K562 (cell line): Measurements from ENCODE around the gene LITAF. TPM values are rescaled to one million over a fixed set of nuclear protein-coding genes. Genes with fewer than 3 reads are reported as not detected.

Experiments used
- ARID4B ChIP-seq: sonication (generic); formaldehyde crosslinking; IDR thresholded peaks from 2 replicates; pipeline ENCODE4 v1.8.0; 2022; ENCODE audit warnings: mild to moderate bottlenecking, missing genetic modification reagents
- DDX20 ChIP-seq: fragments of 450-650 bp; IDR thresholded peaks from 2 replicates; pipeline ENCODE4 v1.6.1; 2016; ENCODE audit warnings: missing genetic modification characterization, low read depth, mild to moderate bottlenecking, missing compliant biosample characterization, moderate library complexity
- E2F6 ChIP-seq, 2 experiments: IDR thresholded peaks; 2 replicates each; pipeline ENCODE4 v1.6.1; 2011; ENCODE audit warnings: borderline replicate concordance in 1 of 2, control low read depth in 1 of 2, low read depth in 1 of 2, low read length in 1 of 2, mild to moderate bottlenecking in 1 of 2, mixed read lengths in 1 of 2, moderate library complexity in 1 of 2; ENCODE audit not compliant: insufficient read depth in 1 of 2, insufficient read length in 1 of 2, poor library complexity in 1 of 2, severe bottlenecking in 1 of 2; ENCODE audit errors: extremely low read depth in 1 of 2
- GTF2E2 ChIP-seq: fragments of 200-800 bp; sonication (Bioruptor generic); IDR thresholded peaks from 2 replicates; pipeline ENCODE4 v1.6.1; 2016; ENCODE audit warnings: missing genetic modification characterization, missing compliant biosample characterization
- IRF2 ChIP-seq: sonication (generic); formaldehyde crosslinking; IDR thresholded peaks from 2 replicates; pipeline ENCODE4 v1.8.1; 2022; ENCODE audit warnings: mild to moderate bottlenecking, missing genetic modification reagents
- MTA1 ChIP-seq: fragments of 450-650 bp; IDR thresholded peaks from 2 replicates; pipeline ENCODE4 v1.6.1; 2017; ENCODE audit warnings: borderline replicate concordance
- MYC ChIP-seq, 2 experiments: fragments of 250-450 bp in 1 of 2; sonication (Bioruptor Pico) in 1 of 2; IDR thresholded peaks; 2 replicates each; pipeline versions ENCODE4 v1.5.1 to v1.6.1; 2012 to 2021; ENCODE audit warnings: low read depth in 2 of 2, borderline replicate concordance in 1 of 2, improper control_type of control experiment in 1 of 2, low read length in 1 of 2, mild to moderate bottlenecking in 1 of 2, moderate library complexity in 1 of 2
- PATZ1 ChIP-seq: fragments of 250-450 bp; sonication (Bioruptor Pico); IDR thresholded peaks from 2 replicates; pipeline ENCODE4 v1.5.0; 2020; ENCODE audit warnings: mild to moderate bottlenecking, borderline replicate concordance
- PHF8 ChIP-seq: fragments of 200-600 bp; sonication (generic); IDR thresholded peaks from 2 replicates; pipeline ENCODE4 v1.6.1; 2012; ENCODE audit warnings: mixed run types, mild to moderate bottlenecking, inconsistent platforms, low read length, moderate library complexity, borderline replicate concordance
- SMARCC2 ChIP-seq: fragments of 450-650 bp; IDR thresholded peaks from 2 replicates; pipeline ENCODE4 v1.6.1; 2017; ENCODE audit warnings: antibody characterized with exemption, moderate library complexity, mild to moderate bottlenecking, low read depth
- TCF7 ChIP-seq: sonication (generic); IDR thresholded peaks from 2 replicates; pipeline ENCODE4 v1.6.1; 2016; ENCODE audit warnings: antibody characterized with exemption, borderline replicate concordance
- TSC22D4 ChIP-seq: fragments of 450-650 bp; IDR thresholded peaks from 2 replicates; pipeline ENCODE4 v1.6.1; 2016; ENCODE audit warnings: missing genetic modification characterization, missing biosample characterization, control low read depth
- ZBTB12 ChIP-seq: fragments of 250-450 bp; sonication (Bioruptor Pico); IDR thresholded peaks from 2 replicates; pipeline ENCODE4 v1.4.0; 2020
- ZNF589 ChIP-seq: fragments of 200-800 bp; sonication (Bioruptor generic); IDR thresholded peaks from 2 replicates; pipeline ENCODE4 v1.6.1; 2016; ENCODE audit warnings: low read depth, missing genetic modification characterization, missing compliant biosample characterization
- polyA plus RNA-seq, 8 experiments: library from polyadenylated mRNA; depleted of rRNA in 4 of 8; stranded (reverse) in 5 of 8; unstranded in 3 of 8; fragments of >200 nt; fragmentation: Nextera tagmentation in 2 of 8; fragmentation: Illumina TruSeq in 1 of 8; extraction: Ambion mirVana in 2 of 8; extraction: Trizol in 1 of 8; gene quantifications; 2 replicates each; pipeline versions ENCODE4 v1.2.1 to v1.2.3, GENCODE V29; 2011 to 2014; ENCODE audit warnings: inconsistent platforms in 1 of 8, missing spikeins in 1 of 8
- total RNA-seq, 7 experiments: library from RNA; depleted of rRNA in 6 of 7; stranded (reverse); fragments of >200 nt in 6 of 7; fragmentation: Illumina TruSeq in 2 of 7; extraction: Trizol in 2 of 7; gene quantifications; 2 replicates each; pipeline versions ENCODE4 v1.2.1 to v1.2.3, GENCODE V29; 2011 to 2021; ENCODE audit warnings: low replicate concordance in 1 of 7

LITAF gene
- total and polyA plus RNA-seq, 9 of the 15 experiments (the other 6 are each of a cell fraction or from before 2014, with no cell fraction given) = 4.1 to 17.8 (median 11.9) TPM

- TF ChIP-seq ZBTB12 (CRISPR knock-in tag) = no peak
- TF ChIP-seq PHF8 = no peak
- TF ChIP-seq GTF2E2 (tag) = no peak
- peak; percentile 32; the same call in 1 of the 2 replicates for TF ChIP-seq ZNF589
- TF ChIP-seq SMARCC2 = peak; percentile 79; the same call in 1 of the 2 replicates
- 0 out of 2 replicates have a peak, but pooled peaks have one; percentile 14 for TF ChIP-seq MTA1
- no peak for TF ChIP-seq TSC22D4 (tag)
- TF ChIP-seq DDX20 (tag) = 0 out of 2 replicates have a peak, but pooled peaks have one; percentile 7
- no peak for TF ChIP-seq PATZ1 (CRISPR knock-in tag)
- TF ChIP-seq IRF2 (CRISPR knock-in tag) = no peak
- TF ChIP-seq TCF7 = no peak
- no peak for TF ChIP-seq ARID4B (CRISPR knock-in tag)
- no peak for TF ChIP-seq MYC (IDR thresholded peaks at IDR 0.05; ENCODE audit: low read depth, low read length)
- TF ChIP-seq MYC (CRISPR knock-in tag; IDR thresholded peaks at IDR 0.05; ENCODE audit: borderline replicate concordance, low read depth) = no peak
- TF ChIP-seq E2F6 (IDR thresholded peaks at IDR 0.05; ENCODE audit: borderline replicate concordance in 1 of 2, extremely low read depth in 1 of 2, insufficient read depth in 1 of 2, insufficient read length in 1 of 2, low read depth in 1 of 2, low read length in 1 of 2, poor library complexity in 1 of 2, severe bottlenecking in 1 of 2) = no peak
These were observed 41.2 kb upstream of the LITAF start (continued) for GRCh38 chr16:11627822-11628457.
